Cerebellar cortex (tissue), 1 donor: ENCODE data around the gene GOLGA6D.
A peak's percentile ranks its signal among the peaks of the same experiment; 100 is the strongest.
"Not testable (repeated sequence)": the region's sequence is repeated elsewhere in the genome, so short reads cannot be mapped to it uniquely, and the experiment has no call there.

Experiments
- DNase-seq: peaks from one replicate; pipeline ENCODE4 v3.0.0-alpha.2; 2015; ENCODE audit warnings: low spot score

The GOLGA6D gene

DNA sequence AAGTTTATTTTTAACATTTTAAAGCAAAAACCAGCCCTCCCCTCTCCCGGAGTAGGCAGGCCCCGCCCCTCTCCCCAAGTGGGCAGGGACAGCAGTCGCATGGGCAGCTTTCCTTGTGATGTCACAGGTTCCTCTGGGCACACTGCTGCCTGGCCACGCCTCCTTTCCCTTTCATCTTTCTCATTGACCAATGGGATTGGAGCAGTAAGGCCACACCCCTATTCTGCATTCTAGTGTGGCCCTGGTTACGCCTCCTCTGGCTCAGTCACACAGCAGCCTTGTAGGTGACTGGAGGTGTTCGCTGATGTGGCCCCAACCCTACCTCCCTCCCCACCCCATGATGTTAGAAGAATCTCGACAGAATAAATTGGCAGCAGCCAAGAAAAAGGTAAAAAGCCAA is at the start of gene GOLGA6D:
Gene GOLGA6D, plus strand, starts transcription at position 264 of the 400 bp plus-strand sequence. Its CDS starts 41 bp downstream, at position 305.
- DNase-seq, result not testable (repeated sequence)

DNA sequence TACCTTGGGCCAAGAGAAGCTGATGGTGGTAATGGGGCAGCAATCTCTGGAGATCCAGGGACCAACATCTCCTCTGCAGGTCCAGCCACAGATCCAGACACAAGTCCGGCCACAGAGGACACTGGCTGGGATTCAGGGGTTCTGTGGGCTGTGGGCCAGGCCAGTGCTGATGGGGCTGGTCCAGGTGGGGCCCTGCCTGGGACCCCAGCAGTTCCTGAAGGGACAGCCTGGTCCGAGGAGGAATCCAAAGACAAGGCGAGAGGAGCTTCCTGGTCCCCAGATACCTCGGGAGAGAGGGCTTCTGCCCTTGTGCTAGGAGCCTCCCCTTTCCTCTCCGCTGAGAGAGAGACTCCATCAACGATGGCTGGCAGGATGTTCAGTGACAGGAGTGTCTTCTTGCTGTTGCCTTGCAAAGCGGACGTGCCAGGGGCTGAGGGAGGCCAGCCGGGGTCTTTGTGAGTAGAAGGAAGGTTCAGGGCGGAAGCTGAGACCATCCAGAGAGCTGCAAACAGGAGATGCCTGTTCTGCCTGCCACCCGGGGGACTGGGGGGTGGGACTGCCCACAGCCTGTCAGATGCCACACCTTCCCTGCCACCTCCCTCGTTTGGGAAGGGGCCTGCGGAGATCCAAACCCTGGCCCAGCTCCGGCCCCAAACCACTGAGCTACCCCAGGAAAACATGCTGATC is 49.0 kb upstream of the GOLGA6D start:
- DNase-seq, result no peak

GRCh38 chr15:75234191-75234810 is 48.3 kb upstream of the GOLGA6D start:
- no peak for DNase-seq

DNA sequence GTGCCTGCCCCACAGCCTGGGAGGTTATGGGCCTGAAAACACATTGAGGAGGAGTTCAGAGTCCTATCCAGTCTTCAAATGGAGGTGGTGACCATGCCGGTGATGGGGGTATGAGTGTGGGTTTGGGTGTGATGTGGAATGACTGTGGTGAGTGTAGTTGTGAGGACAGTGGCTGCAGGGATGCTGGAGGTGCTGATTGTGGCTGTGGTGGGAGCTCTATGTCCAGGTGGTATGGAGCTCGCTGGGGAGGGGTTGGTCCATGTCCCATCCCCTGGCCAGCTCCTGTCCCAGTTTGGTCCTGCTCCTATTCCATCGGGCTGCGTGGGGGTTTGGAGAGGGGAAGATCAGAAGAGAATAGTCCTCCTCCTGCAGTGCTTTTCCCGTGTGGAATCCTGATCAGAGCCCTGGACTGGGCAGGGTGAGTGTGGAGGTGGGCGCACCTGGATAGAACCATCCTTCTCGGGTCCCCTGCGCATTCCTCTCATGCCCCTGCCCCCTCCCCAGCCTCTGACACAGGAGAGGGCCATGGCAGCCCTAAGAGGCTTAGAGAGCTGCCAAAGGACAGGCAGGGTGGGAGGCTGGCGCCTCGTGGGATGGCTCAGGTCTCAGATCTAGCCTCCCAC is 47.5 kb upstream of the GOLGA6D start:
- no peak for DNase-seq

DNA sequence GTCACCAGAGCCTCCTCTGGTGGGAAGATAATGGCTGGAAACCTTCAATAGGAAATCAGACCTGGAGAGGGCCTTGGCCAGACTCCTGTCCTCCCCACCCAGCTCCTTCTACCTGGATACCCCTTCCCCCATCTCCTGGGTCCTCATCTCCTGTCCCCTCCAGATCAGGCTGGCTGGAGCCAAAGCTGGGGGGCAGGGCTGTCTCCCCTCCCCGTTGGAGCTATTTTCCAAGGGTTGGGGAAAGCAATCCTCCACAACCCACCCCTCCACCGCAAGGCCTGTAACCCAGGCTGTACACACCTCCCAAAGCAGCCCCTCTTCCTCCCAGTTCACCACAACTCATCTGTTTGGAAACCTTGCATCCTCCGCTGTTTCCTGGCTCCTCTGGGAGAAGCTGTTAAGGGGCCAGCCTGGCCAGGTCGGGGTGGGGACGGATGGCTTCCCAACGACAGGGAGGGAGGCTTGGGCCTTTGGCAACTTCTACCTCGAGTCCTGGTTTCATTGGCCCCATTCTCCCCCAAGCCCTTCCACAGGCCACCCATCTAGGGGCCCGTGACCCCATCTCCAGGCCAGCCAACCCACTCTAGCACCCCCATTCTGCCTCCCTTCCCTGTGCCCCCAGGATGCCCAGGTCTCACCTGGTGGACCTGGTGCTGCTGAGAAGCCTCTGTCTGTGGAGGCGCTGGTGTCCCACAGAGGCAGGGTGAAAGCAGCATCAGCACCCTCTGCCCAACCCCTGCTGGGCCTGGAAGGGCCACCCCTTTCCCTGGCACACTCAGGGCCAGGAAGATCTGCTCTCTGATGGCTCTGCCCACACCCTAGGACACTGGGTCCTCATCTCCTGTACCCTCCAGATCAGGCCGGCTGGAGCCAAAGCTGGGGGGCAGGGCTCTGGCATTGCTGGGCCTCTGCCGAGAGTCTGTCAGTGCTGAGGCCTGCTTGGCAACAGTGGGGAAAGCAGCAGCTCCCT is 46.6 kb upstream of the GOLGA6D start:
- no peak for DNase-seq

- DNase-seq, result no peak
Measured at GRCh38 chr15:75237316-75237982, 45.2 kb upstream of the GOLGA6D start.

- no peak for DNase-seq
Measured at GRCh38 chr15:75238150-75238549, 44.5 kb upstream of the GOLGA6D start.

DNA sequence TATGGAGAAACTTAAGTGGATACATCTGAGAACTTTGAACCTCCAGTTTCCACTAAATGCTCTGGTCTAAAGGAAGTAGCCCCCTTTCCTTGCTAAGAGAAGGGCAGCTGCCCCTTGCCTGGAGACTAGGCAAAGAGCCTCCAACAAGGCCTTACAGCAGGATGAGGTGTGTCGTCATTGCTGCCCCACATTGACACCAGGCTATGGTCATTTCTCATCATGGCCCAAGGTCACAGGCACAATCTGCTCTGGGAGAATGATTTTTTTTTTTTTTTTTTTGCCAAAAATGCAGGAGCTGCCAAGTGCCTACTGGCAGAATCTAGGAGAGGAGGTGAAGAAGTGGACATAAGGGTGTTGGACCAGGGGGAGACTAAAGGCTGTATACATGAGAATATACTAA is 36.9 kb upstream of the GOLGA6D start:
- DNase-seq, result not testable (repeated sequence)

- DNase-seq, result not testable (repeated sequence)
Measured at GRCh38 chr15:75248991-75249390, 33.6 kb upstream of the GOLGA6D start.

- DNase-seq, result no peak
Measured at GRCh38 chr15:75249726-75250125, 32.9 kb upstream of the GOLGA6D start.

- not testable (repeated sequence) for DNase-seq
Measured at GRCh38 chr15:75251343-75251742, 31.3 kb upstream of the GOLGA6D start.

DNA sequence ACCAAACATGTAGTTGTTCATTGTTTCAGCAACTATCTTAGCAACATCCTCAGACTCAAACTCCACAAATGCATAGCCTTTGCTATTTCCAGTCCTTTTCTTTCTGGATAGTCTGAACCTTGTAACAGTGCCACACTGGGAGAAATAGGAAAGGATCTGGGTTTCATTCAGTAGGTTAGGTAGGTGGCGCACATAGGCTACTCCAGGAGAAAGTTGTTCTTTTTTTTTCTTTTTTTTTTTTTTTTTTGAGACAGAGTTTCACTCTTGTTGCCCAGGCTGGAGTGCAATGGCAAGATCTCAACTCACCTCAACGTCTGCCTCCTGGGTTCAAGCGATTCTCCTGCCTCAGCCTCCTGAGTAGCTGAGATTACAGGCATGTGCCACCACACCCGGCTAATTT is 30.4 kb upstream of the GOLGA6D start:
- not testable (repeated sequence) for DNase-seq

DNA sequence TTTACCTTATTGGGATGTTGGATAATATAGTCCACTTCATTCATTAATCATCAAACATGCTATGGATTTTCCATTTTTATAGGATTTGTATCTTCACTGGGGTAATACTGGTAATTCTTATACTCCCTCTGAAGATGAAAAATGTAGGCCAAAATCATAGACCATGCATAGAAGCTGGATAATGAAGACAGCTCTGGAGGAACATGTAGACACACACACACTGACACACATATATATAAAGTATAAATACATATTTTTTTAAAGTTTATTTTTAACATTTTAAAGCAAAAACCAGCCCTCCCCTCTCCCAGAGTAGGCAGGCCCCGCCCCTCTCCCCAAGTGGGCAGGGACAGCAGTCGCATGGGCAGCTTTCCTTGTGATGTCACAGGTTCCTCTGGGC is 24.6 kb upstream of the GOLGA6D start, which contains the start of gene GOLGA6C:
Gene GOLGA6C, plus strand, starts transcription at position 301 of the 400 bp plus-strand sequence. CDS start 265 bp downstream, outside the sequence.
- not testable (repeated sequence) for DNase-seq

DNA sequence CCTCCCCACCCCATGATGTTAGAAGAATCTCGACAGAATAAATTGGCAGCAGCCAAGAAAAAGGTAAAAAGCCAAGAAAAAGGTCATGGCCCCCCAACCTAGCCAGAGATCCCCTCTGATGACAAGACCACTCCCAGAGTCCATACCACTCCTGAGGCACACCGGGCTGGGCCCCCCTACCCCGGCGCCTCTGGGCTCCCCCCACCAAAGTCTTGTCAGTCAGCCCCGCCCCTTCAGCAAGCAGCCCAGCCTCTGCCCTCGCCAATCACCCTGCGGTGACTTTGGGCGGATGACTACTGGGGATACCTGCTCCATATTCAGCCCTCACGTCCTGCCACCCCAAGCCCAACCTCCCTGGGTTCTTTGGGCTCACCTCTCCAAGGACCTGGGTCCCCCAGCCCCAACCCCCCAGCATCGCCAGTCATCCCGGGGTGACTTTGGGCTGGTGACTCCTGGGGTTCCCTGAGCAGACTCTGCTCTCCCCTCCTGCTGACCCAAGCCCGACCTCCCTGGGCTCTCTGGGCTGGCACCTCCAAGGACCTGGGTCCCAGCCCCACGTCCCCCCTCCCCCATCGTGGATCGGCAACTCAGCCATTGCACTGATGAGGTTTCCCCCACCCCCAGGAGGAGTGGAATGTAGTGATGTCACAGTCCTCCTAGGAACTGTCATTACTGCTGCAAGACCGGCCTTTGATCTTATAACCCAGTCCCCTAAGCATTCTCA is 23.9 kb upstream of the GOLGA6D start:
- not testable (repeated sequence) for DNase-seq

- not testable (repeated sequence) for DNase-seq
Measured at GRCh38 chr15:75259873-75260272, 22.8 kb upstream of the GOLGA6D start.

- DNase-seq, result not testable (repeated sequence)
Measured at GRCh38 chr15:75273751-75274359, 8.8 kb upstream of the GOLGA6D start.

- peak; percentile 21 for DNase-seq
Measured at GRCh38 chr15:75274509-75275107, 8.0 kb upstream of the GOLGA6D start.

DNA sequence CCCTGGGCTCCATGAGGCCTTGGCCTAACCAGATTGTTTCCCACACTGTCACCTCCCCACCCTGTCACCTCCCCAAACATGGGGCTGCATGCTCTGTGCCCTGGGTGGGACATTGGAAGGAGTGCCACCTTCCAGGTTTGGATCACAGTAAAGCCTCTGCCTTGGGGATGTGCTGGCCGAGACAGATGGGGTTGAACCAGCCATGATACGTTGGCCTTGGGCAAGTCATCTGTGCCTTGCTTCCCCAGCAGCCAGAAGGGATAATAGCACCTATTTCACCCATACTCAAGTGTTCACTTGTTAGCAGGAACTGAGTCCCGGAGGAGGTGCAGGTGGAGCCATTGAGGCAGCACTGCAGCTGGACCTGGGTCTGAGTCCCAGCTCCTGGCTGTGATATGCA is 7.0 kb upstream of the GOLGA6D start:
- not testable (repeated sequence) for DNase-seq

GRCh38 chr15:75278497-75278896 is 4.1 kb upstream of the GOLGA6D start:
- DNase-seq, result not testable (repeated sequence)

- not testable (repeated sequence) for DNase-seq
Measured at GRCh38 chr15:75284152-75284551, 1.5 kb downstream of the GOLGA6D start.
